ENCODE measurements around the gene NAB2.

The NAB2 gene

DNA sequence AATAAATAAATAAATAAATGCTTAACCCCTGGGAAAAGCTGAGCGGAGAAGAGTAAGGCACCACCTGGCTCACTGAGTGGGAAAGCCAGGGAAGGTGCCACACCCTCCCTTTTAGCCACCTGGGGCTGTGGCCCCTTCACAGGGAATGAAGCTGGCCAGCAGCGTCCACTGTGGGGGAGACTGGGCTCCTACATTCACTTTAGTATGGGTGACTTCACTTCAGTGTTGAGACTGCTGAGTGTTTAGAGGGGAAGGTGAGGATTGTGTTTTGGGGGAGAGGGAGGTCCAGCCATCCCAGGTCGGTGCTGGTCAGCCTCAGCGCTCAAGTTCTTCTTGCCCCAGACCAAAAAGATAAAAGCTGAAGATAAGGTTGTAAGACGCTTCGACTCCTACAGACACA, 1.6 kb downstream of the NAB2 start:
- H3K4me3 ChIP-seq (ENCODE audit: low read depth, low read length): no peak overlapping the region
- H3K27ac ChIP-seq (ENCODE audit: extremely low read depth, low read depth, low read length): no peak overlapping the region
- POLR2A ChIA-PET: interaction anchor here (1.0 to 4.5 kb wide), 3 partner anchors 12 to 37 kb away, joined by 10 to 53 read pairs (median 24); partner anchors contain the start of genes NEMP1 and STAT6
- CTCF ChIA-PET: interaction anchor here (0.6 to 3.9 kb wide), 9 partner anchors 12 to 86 kb away, joined by 3 to 21 read pairs (median 5); partner anchors contain the start of gene STAT6
- TF ChIP-seq ZBTB44 (tag by site-specific recombination; IDR thresholded peaks at IDR 0.05) (no peak), ZNF19 (tag by site-specific recombination; IDR thresholded peaks at IDR 0.05; ENCODE audit: low read depth) (no peak), ZNF248 (tag by site-specific recombination; IDR thresholded peaks at IDR 0.05) (no peak), ZBTB8A (tag by site-specific recombination; IDR thresholded peaks at IDR 0.05) (no peak), BCL11B (tag by site-specific recombination; IDR thresholded peaks at IDR 0.05; ENCODE audit: low read depth) (0 out of 2 replicates have a peak, but pooled peaks have one; percentile 31)
- H3K9me3 ChIP-seq (ENCODE audit: control insufficient read depth, insufficient read depth, low read depth, low read length): no peaks in the 10 kb centered on the region
- H3K36me3 ChIP-seq (ENCODE audit: control insufficient read depth in 2 of 2, insufficient read depth in 1 of 2, low read length in 2 of 2): peaks cover 0 to 45% of the 10 kb centered on the region in 2 experiments; a peak in 1 of 3 replicates
- peaks cover 12% of the 10 kb centered on the region for H3K4me1 ChIP-seq (ENCODE audit: control insufficient read depth, insufficient read depth, low read length)

- TF ChIP-seq ZNF311 (tag by site-specific recombination; IDR thresholded peaks at IDR 0.05; ENCODE audit: borderline replicate concordance) (no peak), ZNF670 (tag by site-specific recombination; IDR thresholded peaks at IDR 0.05; ENCODE audit: low read depth) (no peak), PATZ1 (tag by site-specific recombination; IDR thresholded peaks at IDR 0.05) (no peak), ZNF16 (tag by site-specific recombination; IDR thresholded peaks at IDR 0.05; ENCODE audit: low read depth) (no peak), ZNF560 (tag by site-specific recombination; IDR thresholded peaks at IDR 0.05; ENCODE audit: borderline replicate concordance) (no peak), ZNF677 (tag by site-specific recombination; IDR thresholded peaks at IDR 0.05) (no peak), ZSCAN4 (tag by site-specific recombination; IDR thresholded peaks at IDR 0.05) (no peak), PRDM4 (tag by site-specific recombination; IDR thresholded peaks at IDR 0.05) (no peak), ZNF473 (tag by site-specific recombination; IDR thresholded peaks at IDR 0.05) (no peak), ZNF76 (tag by site-specific recombination; IDR thresholded peaks at IDR 0.05; ENCODE audit: borderline replicate concordance, low read depth) (no peak), ZFP41 (tag by site-specific recombination; IDR thresholded peaks at IDR 0.05; ENCODE audit: borderline replicate concordance) (no peak), ZNF701 (tag by site-specific recombination; IDR thresholded peaks at IDR 0.05) (no peak), ZBTB26 (tag by site-specific recombination; optimal IDR thresholded peaks at IDR 0.05) (no peak), SP3 (tag by site-specific recombination; IDR thresholded peaks at IDR 0.05) (no peak), ZNF514 (tag by site-specific recombination; IDR thresholded peaks at IDR 0.05) (no peak)
- TF ChIP-seq, protein P1, sequence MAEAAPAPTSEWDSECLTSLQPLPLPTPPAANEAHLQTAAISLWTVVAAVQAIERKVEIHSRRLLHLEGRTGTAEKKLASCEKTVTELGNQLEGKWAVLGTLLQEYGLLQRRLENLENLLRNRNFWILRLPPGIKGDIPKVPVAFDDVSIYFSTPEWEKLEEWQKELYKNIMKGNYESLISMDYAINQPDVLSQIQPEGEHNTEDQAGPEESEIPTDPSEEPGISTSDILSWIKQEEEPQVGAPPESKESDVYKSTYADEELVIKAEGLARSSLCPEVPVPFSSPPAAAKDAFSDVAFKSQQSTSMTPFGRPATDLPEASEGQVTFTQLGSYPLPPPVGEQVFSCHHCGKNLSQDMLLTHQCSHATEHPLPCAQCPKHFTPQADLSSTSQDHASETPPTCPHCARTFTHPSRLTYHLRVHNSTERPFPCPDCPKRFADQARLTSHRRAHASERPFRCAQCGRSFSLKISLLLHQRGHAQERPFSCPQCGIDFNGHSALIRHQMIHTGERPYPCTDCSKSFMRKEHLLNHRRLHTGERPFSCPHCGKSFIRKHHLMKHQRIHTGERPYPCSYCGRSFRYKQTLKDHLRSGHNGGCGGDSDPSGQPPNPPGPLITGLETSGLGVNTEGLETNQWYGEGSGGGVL (tag by site-specific recombination; IDR thresholded peaks at IDR 0.05): no peak
- TF ChIP-seq, protein P2, sequence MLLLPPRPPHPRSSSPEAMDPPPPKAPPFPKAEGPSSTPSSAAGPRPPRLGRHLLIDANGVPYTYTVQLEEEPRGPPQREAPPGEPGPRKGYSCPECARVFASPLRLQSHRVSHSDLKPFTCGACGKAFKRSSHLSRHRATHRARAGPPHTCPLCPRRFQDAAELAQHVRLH (tag by site-specific recombination; IDR thresholded peaks at IDR 0.05): no peak
- ChIA-PET POLR2A (interaction anchor here (1.4 to 4.5 kb wide), 3 partner anchors 12 to 21 kb away, joined by 5 to 53 read pairs (median 10); partner anchors contain the start of gene NEMP1), CTCF (interaction anchor here (0.6 to 3.9 kb wide), 9 partner anchors 11 to 83 kb away, joined by 3 to 48 read pairs (median 5); partner anchors contain the start of gene STAT6)
- no peak overlapping the region for H3K27ac ChIP-seq (ENCODE audit: extremely low read depth, low read depth, low read length)
- H3K4me3 ChIP-seq (ENCODE audit: low read depth, low read length): no peak overlapping the region
- H3K4me1 ChIP-seq (ENCODE audit: control insufficient read depth, insufficient read depth, low read length): peaks cover 12% of the 10 kb centered on the region
- H3K36me3 ChIP-seq (ENCODE audit: control insufficient read depth in 2 of 2, insufficient read depth in 1 of 2, low read length in 2 of 2): peaks cover 0 to 51% of the 10 kb centered on the region in 2 experiments; a peak in 1 of 3 replicates
- no peaks in the 10 kb centered on the region for H3K9me3 ChIP-seq (ENCODE audit: control insufficient read depth, insufficient read depth, low read depth, low read length)
These were observed 2.2 kb downstream of the NAB2 start for GRCh38 chr12:57090924-57091637.
